ENCODE data around the gene ARF6.

DNA sequence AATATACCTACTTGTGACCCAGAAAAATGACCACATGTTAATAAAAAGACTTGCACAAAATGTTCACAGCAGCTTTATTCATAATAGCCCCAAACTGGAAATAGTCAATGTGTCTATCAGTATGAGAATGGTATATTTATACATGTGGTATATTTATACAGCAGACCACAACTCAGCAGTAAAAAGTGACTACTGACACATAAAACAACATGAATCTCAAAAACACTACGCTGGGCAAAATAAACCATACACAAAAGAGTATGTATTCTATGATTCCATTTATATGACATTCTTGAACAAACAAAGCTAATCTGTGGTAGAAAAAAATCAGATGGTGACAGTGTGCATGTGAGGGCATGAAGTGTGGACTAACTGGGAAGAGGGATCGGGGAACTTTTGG is 35.1 kb downstream of the ARF6 start:
- TF ChIP-seq CTCF (IDR thresholded peaks at IDR 0.05 in 2 of 3, conservative IDR thresholded peaks at IDR 0.05 in 1 of 3; ENCODE audit: borderline replicate concordance in 1 of 3, insufficient read depth in 1 of 3, low read depth in 2 of 3, low read length in 2 of 3) (no peak), EZH2 (IDR thresholded peaks at IDR 0.05) (no peak), POLR2A (IDR thresholded peaks at IDR 0.05; ENCODE audit: borderline replicate concordance, extremely low read depth, insufficient read depth, insufficient read length) (no peak), TCF7L2 (IDR thresholded peaks at IDR 0.05; ENCODE audit: borderline replicate concordance, extremely low read depth, insufficient read depth, insufficient read length) (no peak), EGR1 (IDR thresholded peaks at IDR 0.05; ENCODE audit: low read depth) (no peak), ATF3 (IDR thresholded peaks at IDR 0.05) (no peak), EZH2phosphoT487 (IDR thresholded peaks at IDR 0.05; ENCODE audit: borderline replicate concordance) (no peak), POLR2AphosphoS5 (IDR thresholded peaks at IDR 0.05; ENCODE audit: low read depth, low read length) (no peak)
- TF ChIP-seq, protein P1, sequence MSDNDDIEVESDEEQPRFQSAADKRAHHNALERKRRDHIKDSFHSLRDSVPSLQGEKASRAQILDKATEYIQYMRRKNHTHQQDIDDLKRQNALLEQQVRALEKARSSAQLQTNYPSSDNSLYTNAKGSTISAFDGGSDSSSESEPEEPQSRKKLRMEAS (IDR thresholded peaks at IDR 0.05) = no peak
- TF ChIP-seq, protein P2, sequence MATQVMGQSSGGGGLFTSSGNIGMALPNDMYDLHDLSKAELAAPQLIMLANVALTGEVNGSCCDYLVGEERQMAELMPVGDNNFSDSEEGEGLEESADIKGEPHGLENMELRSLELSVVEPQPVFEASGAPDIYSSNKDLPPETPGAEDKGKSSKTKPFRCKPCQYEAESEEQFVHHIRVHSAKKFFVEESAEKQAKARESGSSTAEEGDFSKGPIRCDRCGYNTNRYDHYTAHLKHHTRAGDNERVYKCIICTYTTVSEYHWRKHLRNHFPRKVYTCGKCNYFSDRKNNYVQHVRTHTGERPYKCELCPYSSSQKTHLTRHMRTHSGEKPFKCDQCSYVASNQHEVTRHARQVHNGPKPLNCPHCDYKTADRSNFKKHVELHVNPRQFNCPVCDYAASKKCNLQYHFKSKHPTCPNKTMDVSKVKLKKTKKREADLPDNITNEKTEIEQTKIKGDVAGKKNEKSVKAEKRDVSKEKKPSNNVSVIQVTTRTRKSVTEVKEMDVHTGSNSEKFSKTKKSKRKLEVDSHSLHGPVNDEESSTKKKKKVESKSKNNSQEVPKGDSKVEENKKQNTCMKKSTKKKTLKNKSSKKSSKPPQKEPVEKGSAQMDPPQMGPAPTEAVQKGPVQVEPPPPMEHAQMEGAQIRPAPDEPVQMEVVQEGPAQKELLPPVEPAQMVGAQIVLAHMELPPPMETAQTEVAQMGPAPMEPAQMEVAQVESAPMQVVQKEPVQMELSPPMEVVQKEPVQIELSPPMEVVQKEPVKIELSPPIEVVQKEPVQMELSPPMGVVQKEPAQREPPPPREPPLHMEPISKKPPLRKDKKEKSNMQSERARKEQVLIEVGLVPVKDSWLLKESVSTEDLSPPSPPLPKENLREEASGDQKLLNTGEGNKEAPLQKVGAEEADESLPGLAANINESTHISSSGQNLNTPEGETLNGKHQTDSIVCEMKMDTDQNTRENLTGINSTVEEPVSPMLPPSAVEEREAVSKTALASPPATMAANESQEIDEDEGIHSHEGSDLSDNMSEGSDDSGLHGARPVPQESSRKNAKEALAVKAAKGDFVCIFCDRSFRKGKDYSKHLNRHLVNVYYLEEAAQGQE (IDR thresholded peaks at IDR 0.05; ENCODE audit: low read depth) = no peak

Measured in HCT116 (cell line).